Astrocyte (in vitro differentiated cells and primary cell): ENCODE measurements around the gene THPO. TPM values are rescaled to one million over a fixed set of nuclear protein-coding genes. Genes with fewer than 3 reads are reported as not detected.

ENCODE experiments used
- DNase-seq: peaks from one replicate; pipeline ENCODE4 v3.0.0-alpha.2; 2010; ENCODE audit warnings: low read depth
- FAIRE-seq: peaks from 2 replicates; lab custom pipeline; 2011; peaks lifted over from hg19 to GRCh38; lab: Jason Lieb, UNC
- H2AFZ ChIP-seq: 2 replicates; pipeline ENCODE4 v1.6.0; 2012; ENCODE audit warnings: low read depth, low read length, inconsistent platforms
- H3K27ac ChIP-seq: 2 replicates; pipeline ENCODE4 v1.5.1; 2011; ENCODE audit warnings: low read depth, low read length, inconsistent platforms
- H3K27me3 ChIP-seq: 2 replicates; pipeline ENCODE4 v1.6.0; 2011; ENCODE audit warnings: low read length, inconsistent platforms; ENCODE audit not compliant: insufficient read depth
- H3K36me3 ChIP-seq: 2 replicates; pipeline ENCODE4 v1.5.1; 2011; ENCODE audit warnings: low read length, inconsistent platforms; ENCODE audit not compliant: insufficient read depth
- H3K4me1 ChIP-seq: 2 replicates; pipeline ENCODE4 v1.5.1; 2011; ENCODE audit warnings: low read length, inconsistent platforms; ENCODE audit not compliant: insufficient read depth
- H3K4me2 ChIP-seq: 2 replicates; pipeline ENCODE4 v1.6.0; 2012; ENCODE audit warnings: low read length, inconsistent platforms
- H3K4me3 ChIP-seq: 2 replicates; pipeline ENCODE4 v1.5.1; 2011; ENCODE audit warnings: low read depth, mild to moderate bottlenecking, low read length, inconsistent platforms; ENCODE audit not compliant: insufficient read depth
- H3K79me2 ChIP-seq: 2 replicates; pipeline ENCODE4 v1.6.0; 2012; ENCODE audit warnings: mild to moderate bottlenecking, low read length, inconsistent platforms; ENCODE audit not compliant: insufficient read depth
- H3K9ac ChIP-seq: 2 replicates; pipeline ENCODE4 v1.6.0; 2012; ENCODE audit warnings: mild to moderate bottlenecking, low read length, inconsistent platforms
- H3K9me3 ChIP-seq: 2 replicates; pipeline ENCODE4 v1.5.1; 2012; ENCODE audit warnings: low read depth, mild to moderate bottlenecking, low read length, inconsistent platforms; ENCODE audit not compliant: insufficient read depth
- H4K20me1 ChIP-seq: 2 replicates; pipeline ENCODE4 v1.6.0; 2012; ENCODE audit warnings: low read length, inconsistent platforms; ENCODE audit not compliant: insufficient read depth
- H3K27ac Mint-ChIP-seq: one replicate; pipeline ENCODE4 v1.8.0; 2021; ENCODE audit warnings: mild to moderate bottlenecking, mixed read lengths; ENCODE audit not compliant: unreplicated experiment
- H3K27me3 Mint-ChIP-seq: one replicate; pipeline ENCODE4 v1.8.0; 2021; ENCODE audit warnings: low read depth, mixed read lengths; ENCODE audit not compliant: unreplicated experiment
- H3K36me3 Mint-ChIP-seq: one replicate; pipeline ENCODE4 v1.8.0; 2021; ENCODE audit warnings: low read depth, mixed read lengths; ENCODE audit not compliant: unreplicated experiment
- H3K4me1 Mint-ChIP-seq: one replicate; pipeline ENCODE4 v1.8.0; 2021; ENCODE audit warnings: low read depth, mixed read lengths; ENCODE audit not compliant: unreplicated experiment
- H3K4me3 Mint-ChIP-seq: one replicate; pipeline ENCODE4 v1.8.0; 2021; ENCODE audit warnings: mild to moderate bottlenecking, moderate library complexity, mixed read lengths; ENCODE audit not compliant: unreplicated experiment
- H3K9me3 Mint-ChIP-seq: one replicate; pipeline ENCODE4 v1.8.0; 2021; ENCODE audit warnings: mild to moderate bottlenecking, mixed read lengths; ENCODE audit not compliant: unreplicated experiment
- CTCF ChIP-seq: IDR thresholded peaks from 2 replicates; pipeline ENCODE4 v1.5.1; 2011; ENCODE audit warnings: low read depth, mild to moderate bottlenecking, inconsistent platforms, low read length, moderate library complexity; ENCODE audit not compliant: insufficient read depth
- EZH2 ChIP-seq: IDR thresholded peaks from 2 replicates; pipeline ENCODE4 v1.6.1; 2012; ENCODE audit warnings: mild to moderate bottlenecking, low read length, inconsistent platforms; ENCODE audit not compliant: insufficient read depth
- total RNA-seq: library from RNA; stranded (reverse); gene quantifications from 2 replicates; pipeline ENCODE4 v1.2.1, GENCODE V29; 2021

Gene THPO
- total RNA-seq, 1 donor from 2014 or later: 0.25 TPM

DNA sequence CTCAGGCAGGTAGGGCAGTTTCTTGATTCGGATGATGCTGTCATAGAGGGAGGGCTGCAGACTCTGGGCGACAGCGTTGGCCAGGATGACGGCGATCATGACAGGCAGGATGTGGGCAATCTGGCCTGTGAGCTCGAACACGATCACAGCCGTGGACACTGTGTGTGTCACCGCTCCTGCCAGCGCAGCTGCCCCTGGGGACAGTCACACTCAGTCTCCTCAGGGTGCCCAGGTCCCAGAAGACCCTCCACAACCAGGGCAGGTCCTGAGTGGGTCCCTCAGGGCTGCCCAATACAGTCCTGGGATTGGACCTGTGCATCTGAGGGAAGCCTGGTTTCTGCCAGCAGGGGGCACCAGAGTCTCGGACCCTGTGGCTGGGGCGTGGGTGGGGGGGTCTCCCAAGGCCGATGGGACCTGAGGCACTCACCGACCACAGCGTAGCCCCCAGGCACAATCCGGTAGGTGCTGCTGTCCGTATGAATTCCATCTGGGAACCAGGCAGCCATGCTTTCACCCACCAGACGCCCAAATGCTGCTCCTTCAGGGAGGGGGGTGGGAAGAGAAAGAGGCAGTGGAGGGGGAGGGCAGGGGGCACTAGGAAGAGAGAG is 23.8 kb downstream of the THPO start:
- DNase-seq (no peak), FAIRE-seq (no peak)
- Histone ChIP-seq H3K27me3 (no peaks in the 10 kb centered on the region), H3K9ac (no peak overlapping the region), H2AFZ (no peak overlapping the region), H3K79me2 (no peaks in the 10 kb centered on the region), H3K36me3 (no peaks in the 10 kb centered on the region), H4K20me1 (peaks cover 18% of the 10 kb centered on the region), H3K9me3 (no peaks in the 10 kb centered on the region), H3K4me2 (no peak overlapping the region), H3K4me3 (no peak overlapping the region), H3K27ac (no peak overlapping the region), H3K4me1 (peaks cover 3% of the 10 kb centered on the region)
- Mint-ChIP-seq H3K27ac (no peak overlapping the region), H3K9me3 (no peaks in the 10 kb centered on the region), H3K4me3 (no peak overlapping the region), H3K4me1 (peaks cover 18% of the 10 kb centered on the region), H3K36me3 (peaks cover 16% of the 10 kb centered on the region), H3K27me3 (no peaks in the 10 kb centered on the region)
- TF ChIP-seq CTCF: peak; percentile 52
- no peak for TF ChIP-seq EZH2

DNA sequence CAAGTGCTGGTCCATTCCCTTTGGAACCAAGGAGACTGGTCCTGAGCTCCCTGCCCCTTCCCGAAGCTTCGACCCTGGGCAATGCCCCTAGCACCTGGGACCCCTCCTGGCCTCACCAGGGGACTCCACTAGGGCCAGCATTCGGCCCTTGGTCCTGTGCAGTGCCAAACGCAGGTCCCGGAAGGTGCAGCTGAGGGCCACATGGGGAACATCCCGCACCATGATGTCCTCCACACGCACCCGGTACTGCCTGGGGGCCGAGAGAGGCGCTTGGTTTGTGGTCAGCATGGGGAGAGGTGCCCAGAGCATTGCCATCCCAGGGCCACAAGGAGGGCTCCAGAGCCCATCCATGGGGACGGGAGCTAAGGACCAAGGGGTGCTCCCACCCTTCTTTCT is 24.5 kb downstream of the THPO start:
- Histone ChIP-seq H3K79me2 (no peaks in the 10 kb centered on the region), H3K36me3 (no peaks in the 10 kb centered on the region), H3K4me2 (no peak overlapping the region), H2AFZ (no peak overlapping the region), H3K4me3 (no peak overlapping the region), H3K27me3 (no peaks in the 10 kb centered on the region), H3K4me1 (peaks cover 3% of the 10 kb centered on the region), H3K9me3 (no peaks in the 10 kb centered on the region), H4K20me1 (peaks cover 13% of the 10 kb centered on the region), H3K9ac (no peak overlapping the region), H3K27ac (no peak overlapping the region)
- FAIRE-seq (no peak), DNase-seq (no peak)
- Mint-ChIP-seq H3K36me3 (peaks cover 18% of the 10 kb centered on the region), H3K4me3 (no peak overlapping the region), H3K27ac (no peak overlapping the region), H3K4me1 (peaks cover 22% of the 10 kb centered on the region), H3K9me3 (no peaks in the 10 kb centered on the region), H3K27me3 (no peaks in the 10 kb centered on the region)
- TF ChIP-seq EZH2 (no peak), CTCF (no peak)

DNA sequence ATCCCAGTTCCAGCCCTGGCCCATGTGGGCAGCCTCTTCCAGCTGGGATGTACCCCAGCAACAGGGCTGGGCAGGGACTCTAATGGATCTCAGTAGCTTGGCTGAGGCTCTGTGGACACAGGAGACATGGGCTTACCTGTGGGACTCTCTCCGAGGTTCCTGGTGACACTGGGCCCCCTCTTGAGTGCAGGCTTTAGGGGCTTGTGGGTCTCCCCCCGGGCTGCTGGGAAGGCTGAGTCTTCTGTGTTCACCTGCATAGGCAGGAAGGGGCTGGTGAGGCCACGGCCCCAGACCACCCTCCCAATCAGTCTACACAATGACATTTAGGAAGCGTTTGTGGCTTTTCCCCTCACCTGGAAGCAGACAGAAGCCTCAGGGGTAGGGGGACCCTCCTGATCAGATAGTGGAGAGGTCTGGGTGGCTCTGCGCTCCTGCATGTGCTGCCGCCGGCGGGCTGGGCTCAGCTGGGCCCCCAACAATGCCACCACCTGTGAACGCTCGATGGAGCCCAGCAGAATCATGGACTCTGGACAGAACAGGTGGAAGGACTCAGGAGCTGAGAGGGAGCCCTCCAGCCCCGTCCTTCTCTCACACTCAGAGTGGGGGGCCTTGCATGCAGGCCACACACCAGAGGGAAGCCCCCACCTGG is 25.0 kb downstream of the THPO start:
- Histone ChIP-seq H4K20me1 (peaks cover 12% of the 10 kb centered on the region), H3K9me3 (no peaks in the 10 kb centered on the region), H3K9ac (no peak overlapping the region), H3K27me3 (no peaks in the 10 kb centered on the region), H3K27ac (no peak overlapping the region), H3K4me2 (no peak overlapping the region), H3K36me3 (no peaks in the 10 kb centered on the region), H3K4me3 (no peak overlapping the region), H3K4me1 (peaks cover 3% of the 10 kb centered on the region), H2AFZ (no peak overlapping the region), H3K79me2 (no peaks in the 10 kb centered on the region)
- no peak for DNase-seq
- Mint-ChIP-seq H3K27me3 (no peaks in the 10 kb centered on the region), H3K4me3 (no peak overlapping the region), H3K27ac (no peak overlapping the region), H3K9me3 (no peaks in the 10 kb centered on the region), H3K36me3 (peaks cover 17% of the 10 kb centered on the region), H3K4me1 (peaks cover 25% of the 10 kb centered on the region)
- TF ChIP-seq EZH2: no peak
- TF ChIP-seq CTCF: no peak
- FAIRE-seq: no peak
